Body of pancreas (tissue), 4 donors: Measurements from ENCODE around the gene GATAD2A.

ENCODE experiments used
- POLR2A ChIP-seq, 3 donors: fragments of 450-650 bp; IDR thresholded peaks; one replicate each; pipeline ENCODE4 v1.6.1; 2016; ENCODE audit warnings: antibody characterized with exemption in 3 of 3, mild to moderate bottlenecking in 2 of 3
- TF ChIP-seq, protein P1 (sequence below), 7 experiments: fragments of 450-650 bp in 4 of 7; fragments of 200-600 bp in 3 of 7; sonication (generic) in 3 of 7; IDR thresholded peaks; one replicate each; pipeline ENCODE4 v1.5.1; 2016 to 2019; ENCODE audit warnings: antibody characterized with exemption in 7 of 7

DNA sequence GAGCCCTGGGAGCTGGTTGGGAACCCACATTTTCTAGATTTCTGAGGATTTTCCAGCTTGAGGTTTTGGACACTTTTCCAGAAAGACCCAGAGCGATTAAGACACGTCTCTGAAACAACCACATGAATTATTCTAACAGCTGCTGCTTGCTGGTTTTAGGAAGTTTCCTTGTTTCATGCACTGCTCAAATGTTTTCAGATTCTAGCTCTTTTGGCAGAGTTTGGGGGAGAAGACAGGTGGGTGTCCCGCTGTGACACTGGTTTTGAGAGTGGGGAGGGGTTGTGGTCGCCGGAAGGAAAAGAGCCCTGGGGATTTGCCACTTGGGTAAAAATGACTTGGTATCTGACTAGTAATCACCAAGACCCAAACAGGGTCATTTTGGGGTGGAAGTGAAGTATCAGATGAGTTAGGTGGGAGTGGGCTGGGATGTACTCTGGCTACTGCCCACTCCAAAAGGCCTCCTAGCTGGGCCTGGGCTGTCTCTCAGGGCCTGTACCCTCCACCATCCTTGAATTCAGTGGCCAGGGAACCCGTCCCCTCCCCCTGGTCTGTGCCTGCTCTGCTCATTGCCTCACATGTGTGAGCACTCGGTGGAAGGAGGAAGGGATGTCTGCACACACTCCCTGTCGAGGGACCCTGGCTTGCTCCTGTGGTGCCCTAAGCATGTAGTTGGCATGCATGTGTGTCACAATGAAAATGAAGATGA is 13.2 kb downstream of the GATAD2A start:
- TF ChIP-seq POLR2A (IDR thresholded peaks at IDR 0.05) = no peak
- TF ChIP-seq, protein P1, sequence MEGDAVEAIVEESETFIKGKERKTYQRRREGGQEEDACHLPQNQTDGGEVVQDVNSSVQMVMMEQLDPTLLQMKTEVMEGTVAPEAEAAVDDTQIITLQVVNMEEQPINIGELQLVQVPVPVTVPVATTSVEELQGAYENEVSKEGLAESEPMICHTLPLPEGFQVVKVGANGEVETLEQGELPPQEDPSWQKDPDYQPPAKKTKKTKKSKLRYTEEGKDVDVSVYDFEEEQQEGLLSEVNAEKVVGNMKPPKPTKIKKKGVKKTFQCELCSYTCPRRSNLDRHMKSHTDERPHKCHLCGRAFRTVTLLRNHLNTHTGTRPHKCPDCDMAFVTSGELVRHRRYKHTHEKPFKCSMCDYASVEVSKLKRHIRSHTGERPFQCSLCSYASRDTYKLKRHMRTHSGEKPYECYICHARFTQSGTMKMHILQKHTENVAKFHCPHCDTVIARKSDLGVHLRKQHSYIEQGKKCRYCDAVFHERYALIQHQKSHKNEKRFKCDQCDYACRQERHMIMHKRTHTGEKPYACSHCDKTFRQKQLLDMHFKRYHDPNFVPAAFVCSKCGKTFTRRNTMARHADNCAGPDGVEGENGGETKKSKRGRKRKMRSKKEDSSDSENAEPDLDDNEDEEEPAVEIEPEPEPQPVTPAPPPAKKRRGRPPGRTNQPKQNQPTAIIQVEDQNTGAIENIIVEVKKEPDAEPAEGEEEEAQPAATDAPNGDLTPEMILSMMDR (IDR thresholded peaks at IDR 0.05) = no peak
